SK-N-SH (cell line): ENCODE data around the gene DHX36.

ENCODE experiments used
- EP300 ChIP-seq, 2 experiments: IDR thresholded peaks; 2 replicates each; pipeline versions ENCODE4 v1.4.0 to v1.6.1; 2012; ENCODE audit warnings: borderline replicate concordance in 1 of 2, low read depth in 1 of 2, low read length in 1 of 2
- MEF2A ChIP-seq: IDR thresholded peaks from 2 replicates; pipeline ENCODE4 v1.4.0; 2012; ENCODE audit warnings: low read depth, borderline replicate concordance
- POLR2AphosphoS5 ChIP-seq: IDR thresholded peaks from 2 replicates; pipeline ENCODE4 v1.6.1; 2012; ENCODE audit warnings: low read depth, low read length
- TF ChIP-seq, protein P1 (sequence below): fragments of 150-350 bp; IDR thresholded peaks from 2 replicates; pipeline ENCODE4 v1.6.1; 2017; ENCODE audit warnings: antibody characterized with exemption, low read length, low read depth, borderline replicate concordance

DNA sequence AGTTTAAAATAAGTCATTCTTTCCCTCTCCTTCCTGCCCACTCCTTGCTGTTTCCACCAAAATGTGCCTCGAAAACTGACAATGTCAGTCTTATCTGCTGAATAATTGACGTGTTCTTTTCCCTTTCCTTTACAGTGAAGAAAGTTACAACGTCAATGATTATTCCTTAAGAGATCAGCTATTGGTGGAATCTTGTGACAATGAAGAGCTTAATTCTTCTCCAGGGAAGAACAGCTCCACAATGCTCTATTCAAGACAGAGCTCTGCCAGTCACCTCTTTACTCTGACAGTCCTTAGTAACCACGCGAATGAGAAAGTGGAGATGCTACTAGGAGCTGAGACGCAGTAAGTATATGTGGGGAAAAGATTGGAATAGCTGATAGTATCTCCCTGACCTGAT is 84.1 kb downstream of the DHX36 start:
- TF ChIP-seq POLR2AphosphoS5 (no peak), EP300 (IDR thresholded peaks at IDR 0.05; ENCODE audit: borderline replicate concordance in 1 of 2, low read depth in 1 of 2, low read length in 1 of 2) (no peak), MEF2A (no peak)
- TF ChIP-seq, protein P1, sequence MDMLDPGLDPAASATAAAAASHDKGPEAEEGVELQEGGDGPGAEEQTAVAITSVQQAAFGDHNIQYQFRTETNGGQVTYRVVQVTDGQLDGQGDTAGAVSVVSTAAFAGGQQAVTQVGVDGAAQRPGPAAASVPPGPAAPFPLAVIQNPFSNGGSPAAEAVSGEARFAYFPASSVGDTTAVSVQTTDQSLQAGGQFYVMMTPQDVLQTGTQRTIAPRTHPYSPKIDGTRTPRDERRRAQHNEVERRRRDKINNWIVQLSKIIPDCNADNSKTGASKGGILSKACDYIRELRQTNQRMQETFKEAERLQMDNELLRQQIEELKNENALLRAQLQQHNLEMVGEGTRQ, result no peak
